ENCODE data around the gene TMC1.

TMC1 gene

GRCh38 chr9:72615931-72616330 lies 94.5 kb downstream of the TMC1 start:
- DNase-seq (ENCODE audit: low spot score) = no peak

- no peak for DNase-seq (ENCODE audit: low spot score)
Observed at GRCh38 chr9:72618811-72619210, 97.4 kb downstream of the TMC1 start.

GRCh38 chr9:72622186-72622585 lies 100.8 kb downstream of the TMC1 start:
- DNase-seq (ENCODE audit: low spot score) = no peak

- DNase-seq (ENCODE audit: low spot score) = no peak
Observed at GRCh38 chr9:72623156-72623555, 101.7 kb downstream of the TMC1 start.

GRCh38 chr9:72627147-72627546 lies 105.7 kb downstream of the TMC1 start:
- no peak for DNase-seq (ENCODE audit: low spot score)

DNA sequence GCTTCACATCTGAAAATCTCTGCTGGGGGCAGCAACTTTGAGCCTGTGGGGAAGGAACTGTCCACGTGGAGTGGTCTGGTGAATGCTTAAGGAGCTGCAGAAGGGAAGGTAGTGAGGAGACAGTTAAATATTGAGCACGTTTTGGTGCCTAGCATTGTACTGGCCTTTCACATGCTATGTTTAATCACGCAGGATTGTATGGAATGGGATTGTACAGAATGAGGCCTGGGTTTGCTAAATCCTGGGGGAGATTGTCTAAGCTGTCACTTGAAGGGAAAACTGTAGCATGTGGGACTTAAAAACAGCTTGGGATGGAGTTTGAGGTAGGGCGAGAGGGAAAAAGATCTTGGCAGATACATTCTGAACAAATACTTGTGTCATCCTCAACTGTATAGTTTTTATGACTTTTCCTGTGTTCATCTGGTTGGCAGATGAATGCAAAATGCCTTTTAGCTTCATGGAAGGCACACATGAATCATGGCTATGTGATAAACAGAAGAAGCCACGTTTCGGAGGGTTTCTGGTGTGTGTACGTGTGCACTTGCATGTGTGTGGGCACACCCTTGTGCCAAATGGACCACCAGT lies 106.6 kb downstream of the TMC1 start:
- no peak for DNase-seq (ENCODE audit: low spot score)

GRCh38 chr9:72633966-72634365 lies 112.6 kb downstream of the TMC1 start:
- DNase-seq (ENCODE audit: low spot score) = no peak

DNA sequence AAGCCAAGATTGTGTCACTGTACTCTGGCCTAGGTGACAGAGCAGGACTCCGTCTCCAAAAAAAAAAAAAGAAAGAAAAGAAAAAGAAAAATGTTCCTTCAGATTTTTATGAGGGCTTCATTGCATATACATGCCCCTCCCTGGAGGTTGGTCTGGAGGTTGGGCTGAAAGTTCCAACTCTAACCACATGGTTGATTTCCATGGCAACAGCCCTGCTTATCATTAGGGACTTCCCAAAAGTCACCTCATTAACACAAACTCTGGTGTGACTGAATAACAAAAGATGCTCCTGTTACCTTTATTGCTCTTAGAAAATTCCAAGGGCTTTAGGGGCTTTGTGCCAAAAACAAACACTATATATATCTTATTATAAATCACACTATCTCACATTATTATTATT lies 113.8 kb downstream of the TMC1 start:
- DNase-seq (ENCODE audit: low spot score) = peak; percentile 26

GRCh38 chr9:72636621-72637020 lies 115.2 kb downstream of the TMC1 start:
- DNase-seq (ENCODE audit: low spot score) = no peak

DNA sequence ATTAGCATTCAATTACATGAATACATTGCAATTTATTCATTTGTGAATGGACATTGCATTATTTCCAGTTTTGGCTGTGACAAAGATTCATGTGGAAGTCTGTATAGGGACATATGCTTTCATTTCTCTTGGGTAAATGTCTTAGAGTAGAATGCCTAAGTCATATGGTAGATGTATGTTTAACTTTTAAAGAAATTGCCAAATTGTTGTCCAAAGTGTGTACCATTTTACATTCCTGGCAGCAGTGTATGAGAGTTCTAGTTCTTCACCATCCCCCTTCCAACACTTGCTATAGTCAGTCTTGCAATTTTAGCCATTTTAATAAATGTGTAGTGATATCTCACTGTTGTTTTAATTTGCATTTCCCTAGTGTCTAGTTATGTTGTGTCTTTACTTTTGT lies 122.2 kb downstream of the TMC1 start:
- DNase-seq (ENCODE audit: low spot score) = no peak

- no peak for DNase-seq (ENCODE audit: low spot score)
Observed at GRCh38 chr9:72646061-72646460, 124.7 kb downstream of the TMC1 start.

GRCh38 chr9:72648324-72649126 lies 127.1 kb downstream of the TMC1 start:
- DNase-seq (ENCODE audit: low spot score) = no peak

- no peak for DNase-seq (ENCODE audit: low spot score)
Observed at GRCh38 chr9:72649127-72649442, 127.7 kb downstream of the TMC1 start.

GRCh38 chr9:72650206-72650605 lies 128.8 kb downstream of the TMC1 start:
- DNase-seq (ENCODE audit: low spot score) = no peak

DNA sequence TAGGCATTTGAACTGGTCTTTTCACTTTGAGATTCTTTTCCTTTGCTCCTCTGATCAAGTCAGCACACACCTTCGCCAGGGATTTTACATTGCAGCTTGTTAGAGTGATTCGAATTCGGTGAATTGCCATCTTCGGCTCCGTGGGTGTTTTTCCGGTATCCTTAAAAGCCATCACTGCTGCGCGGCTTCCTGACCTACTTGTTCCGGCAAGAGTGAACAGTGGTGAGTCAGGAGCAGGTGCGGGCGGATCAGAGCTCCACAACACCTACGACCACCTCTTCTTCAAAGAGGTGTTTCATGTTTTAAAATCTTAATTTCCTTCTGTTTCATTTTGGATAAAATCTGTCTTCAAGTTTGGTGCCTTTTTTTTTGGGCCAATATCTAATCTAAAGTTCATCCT lies 134.6 kb downstream of the TMC1 start:
- no peak for DNase-seq (ENCODE audit: low spot score)

GRCh38 chr9:72657023-72657422 lies 135.6 kb downstream of the TMC1 start:
- DNase-seq (ENCODE audit: low spot score) = no peak

GRCh38 chr9:72658703-72659102 lies 137.3 kb downstream of the TMC1 start:
- no peak for DNase-seq (ENCODE audit: low spot score)

DNA sequence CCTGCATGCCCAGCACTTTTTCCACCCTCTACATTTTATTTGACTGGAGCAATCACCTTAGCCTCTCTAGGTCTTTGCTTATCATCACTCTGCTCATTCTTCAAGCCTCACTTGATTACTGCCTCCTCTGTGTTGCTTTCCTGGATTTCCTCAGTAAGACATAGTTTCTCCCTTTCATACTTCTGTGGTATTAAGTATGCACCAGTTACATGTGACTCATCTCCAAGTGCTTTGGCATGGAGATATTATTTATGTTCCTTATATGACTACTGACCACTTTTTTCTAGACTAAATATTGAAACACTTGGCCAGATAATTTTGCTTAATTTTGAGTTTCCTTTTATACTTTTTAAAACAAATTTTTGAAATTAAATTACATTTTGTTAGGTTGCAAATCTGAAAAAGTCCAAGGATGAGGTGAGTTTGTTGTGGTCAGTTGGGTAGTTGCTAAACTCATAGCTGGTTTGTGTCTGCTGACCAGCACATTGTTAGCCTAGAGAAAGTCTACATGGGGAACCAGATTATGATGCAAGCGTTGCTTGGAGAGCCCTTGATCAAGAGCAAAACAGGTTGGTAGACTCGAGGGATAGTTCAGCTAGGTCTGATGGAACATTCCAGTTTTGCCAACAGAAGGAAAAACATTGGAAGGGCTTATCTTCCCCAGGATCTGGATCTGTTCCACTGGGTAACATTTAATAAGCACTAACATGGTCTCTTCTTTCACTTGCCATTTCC lies 140.2 kb downstream of the TMC1 start:
- no peak for DNase-seq (ENCODE audit: low spot score)

DNA sequence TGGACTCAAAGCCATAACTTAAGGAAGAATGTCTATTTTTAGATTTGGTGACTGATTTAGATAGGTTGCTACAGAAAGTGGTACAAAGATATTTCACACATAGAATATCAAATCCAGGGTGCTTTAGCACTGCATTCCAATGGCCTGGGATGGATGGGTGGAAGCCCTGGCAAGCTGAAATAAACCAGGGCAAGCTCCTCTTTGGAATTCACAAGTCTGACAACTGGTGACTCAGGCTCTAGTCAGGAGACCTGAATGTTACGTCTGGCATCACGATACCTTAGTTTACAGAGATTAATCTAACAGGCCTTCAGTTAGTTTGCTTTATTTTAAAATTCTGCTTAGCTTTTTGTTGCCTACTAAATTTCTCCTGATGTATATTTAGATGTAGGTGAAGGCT lies 144.0 kb downstream of the TMC1 start:
- DNase-seq (ENCODE audit: low spot score) = no peak

DNA sequence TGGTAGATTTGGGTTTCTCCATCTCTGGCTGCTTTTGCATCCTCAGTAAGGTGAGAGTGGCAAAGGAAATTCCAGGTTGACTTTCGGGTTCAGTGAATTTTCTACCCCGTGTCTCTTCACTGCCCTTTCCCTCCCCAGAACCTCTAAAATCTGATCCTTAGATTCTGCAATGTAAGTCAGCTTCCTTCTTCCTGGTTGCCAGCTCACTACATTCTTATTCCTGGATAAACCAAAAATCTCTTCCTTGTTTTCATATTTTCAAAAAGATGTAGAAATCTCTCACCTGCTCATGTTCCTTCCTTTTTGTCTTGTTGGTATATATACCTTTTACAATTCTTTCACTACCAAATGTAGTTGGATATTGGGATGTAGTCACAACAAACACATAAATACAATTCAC lies 145.8 kb downstream of the TMC1 start:
- DNase-seq (ENCODE audit: low spot score) = no peak

GRCh38 chr9:72674961-72675360 lies 153.6 kb downstream of the TMC1 start:
- no peak for DNase-seq (ENCODE audit: low spot score)

DNA sequence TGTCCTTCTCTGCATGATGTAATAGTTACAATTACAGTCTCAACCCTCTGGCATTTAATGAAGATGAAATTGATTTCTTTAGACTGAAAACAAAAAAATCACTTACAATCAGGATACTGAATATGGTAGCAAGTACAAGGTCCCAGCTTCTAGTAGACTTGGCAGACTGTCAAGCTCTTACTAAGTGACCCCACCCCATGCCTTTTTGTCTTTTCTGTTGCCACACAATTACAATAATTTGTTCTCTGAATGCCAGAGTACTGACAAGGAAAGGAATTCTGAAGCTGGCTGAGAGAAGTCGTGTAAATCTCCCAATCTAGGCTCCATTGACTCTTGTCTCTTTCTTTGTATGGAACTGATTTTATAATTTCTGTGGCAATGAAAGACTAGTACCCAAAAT lies 154.2 kb downstream of the TMC1 start:
- DNase-seq (ENCODE audit: low spot score) = no peak

DNA sequence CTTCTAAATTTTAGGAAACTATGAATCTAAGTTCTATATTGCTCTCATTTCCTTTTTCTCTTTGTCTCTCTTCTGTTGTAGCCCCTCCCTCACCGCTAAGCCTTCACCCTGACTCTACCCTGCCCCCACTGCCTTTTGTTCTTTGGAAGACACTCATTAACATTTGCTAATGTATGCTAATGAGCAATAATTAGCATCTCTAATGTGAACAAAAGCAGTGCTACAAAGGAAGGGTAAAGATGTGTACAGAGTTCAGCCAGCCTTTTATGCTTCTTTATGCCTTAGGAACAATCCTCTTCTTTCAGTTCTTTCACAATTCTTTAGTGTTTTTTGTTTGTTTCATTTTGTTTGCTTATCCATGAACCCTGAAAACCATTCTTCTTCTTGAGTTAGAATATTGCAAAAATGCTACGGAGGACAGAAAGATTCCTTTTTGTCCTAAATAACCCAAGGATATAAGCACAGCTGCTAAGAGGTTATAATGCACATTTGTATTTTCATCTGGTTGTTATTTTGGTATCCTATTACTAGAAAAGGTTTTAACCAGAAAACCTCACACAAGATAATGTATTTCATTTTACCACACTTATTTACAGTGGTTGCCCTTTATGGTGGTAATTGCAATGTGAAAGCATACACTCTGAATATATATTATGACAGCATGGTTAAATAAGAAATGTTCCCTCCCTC lies 159.3 kb downstream of the TMC1 start:
- no peak for DNase-seq (ENCODE audit: low spot score)

All from NAMALWA (cell line).